Heart left ventricle (tissue), 13 donors: ENCODE measurements around the gene LRMDA.

Experiments
- POLR2A ChIP-seq, 2 donors: fragments of 450-650 bp; IDR thresholded peaks; one replicate each; pipeline ENCODE4 v1.6.1; 2017; ENCODE audit warnings: antibody characterized with exemption in 2 of 2, mild to moderate bottlenecking in 2 of 2, moderate library complexity in 2 of 2
- TF ChIP-seq, protein P1 (sequence below), 12 donors: fragments of 200-600 bp; sonication (generic) in 4 of 12; IDR thresholded peaks; one replicate each; pipeline versions ENCODE4 v1.5.0 to v1.8.0; 2018 to 2022; ENCODE audit warnings: antibody characterized with exemption in 12 of 12, mild to moderate bottlenecking in 5 of 12
- donor health status: ischemic (EF 13 %, LVEDD 7.1; RV severe dilation, severe dysfunction).
- donor health status: DM: no; HTN: yes; CAD: no.
- donor health status: DM: no; HTN: no; CAD: no.
- donor health status: ischemic (EF 25% LVEDD 6.9; RV normal size, moderate dysfunction).
- donor health status: ischemic (EF 25% LVEDD 5.7; RV mildly dilated, moderate dysfunction).
- donor health status: ischemic (EF 35%, LVEDD 5.7; RV mildly dilated, moderate dysfunction).
- donor health status: nonischemic (EF 11% LVEDD 7.7; RV severe dilation, severe dysfunction).
- donor health status: DM: yes; HTN: yes; CAD: no.
- donor health status: PGD.
- donor health status: ischemic (EF 29% LVEDD 5.4; RV normal size, mild dysfunction).
- donor health status: nonischemic (EF 23%, LVEDD 6.1; RV moderate dilation, normal function).

DNA sequence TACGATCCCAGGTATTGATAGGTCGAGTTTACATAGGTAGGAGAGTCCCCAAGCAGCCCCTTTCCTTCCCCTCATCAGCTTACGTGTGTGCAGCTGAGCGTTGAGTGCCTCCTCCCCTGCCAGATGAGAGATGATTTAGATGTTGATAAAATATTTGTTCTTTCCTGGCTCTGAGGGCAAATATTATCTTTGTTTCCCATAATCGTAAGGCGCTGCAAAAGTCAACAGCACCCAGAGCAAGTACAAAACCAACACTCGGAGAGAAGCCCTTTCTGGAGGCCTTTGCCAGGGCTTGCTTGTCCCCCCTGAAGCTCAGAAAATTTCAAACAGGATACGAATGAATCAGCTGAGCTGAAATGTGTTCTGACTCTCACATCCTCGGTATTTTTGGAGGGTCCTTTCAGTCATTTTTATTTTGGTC lies 683.2 kb downstream of the LRMDA start:
- TF ChIP-seq, protein P1, sequence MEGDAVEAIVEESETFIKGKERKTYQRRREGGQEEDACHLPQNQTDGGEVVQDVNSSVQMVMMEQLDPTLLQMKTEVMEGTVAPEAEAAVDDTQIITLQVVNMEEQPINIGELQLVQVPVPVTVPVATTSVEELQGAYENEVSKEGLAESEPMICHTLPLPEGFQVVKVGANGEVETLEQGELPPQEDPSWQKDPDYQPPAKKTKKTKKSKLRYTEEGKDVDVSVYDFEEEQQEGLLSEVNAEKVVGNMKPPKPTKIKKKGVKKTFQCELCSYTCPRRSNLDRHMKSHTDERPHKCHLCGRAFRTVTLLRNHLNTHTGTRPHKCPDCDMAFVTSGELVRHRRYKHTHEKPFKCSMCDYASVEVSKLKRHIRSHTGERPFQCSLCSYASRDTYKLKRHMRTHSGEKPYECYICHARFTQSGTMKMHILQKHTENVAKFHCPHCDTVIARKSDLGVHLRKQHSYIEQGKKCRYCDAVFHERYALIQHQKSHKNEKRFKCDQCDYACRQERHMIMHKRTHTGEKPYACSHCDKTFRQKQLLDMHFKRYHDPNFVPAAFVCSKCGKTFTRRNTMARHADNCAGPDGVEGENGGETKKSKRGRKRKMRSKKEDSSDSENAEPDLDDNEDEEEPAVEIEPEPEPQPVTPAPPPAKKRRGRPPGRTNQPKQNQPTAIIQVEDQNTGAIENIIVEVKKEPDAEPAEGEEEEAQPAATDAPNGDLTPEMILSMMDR (IDR thresholded peaks at IDR 0.05), result no peak
- no peak for TF ChIP-seq POLR2A (IDR thresholded peaks at IDR 0.05)
